ENCODE measurements around the gene SIK3.
"Not testable (repeated sequence)": the region's sequence is repeated elsewhere in the genome, so short reads cannot be mapped to it uniquely, and the experiment has no call there.

SIK3 gene

GRCh38 chr11:116840224-116840745 is 257.9 kb downstream of the SIK3 start:
- no peak for DNase-seq (ENCODE audit: low spot score)

GRCh38 chr11:116838321-116839084 is 259.7 kb downstream of the SIK3 start:
- DNase-seq (ENCODE audit: low spot score): no peak

- DNase-seq (ENCODE audit: low spot score): no peak
Observed at GRCh38 chr11:116837231-116838091, 260.8 kb downstream of the SIK3 start, which contains the start of gene APOA1. Gene APOA1 (minus strand): TSS chr11:116837622. CDS start chr11:116837387, 235 bp downstream.

- no peak for DNase-seq (ENCODE audit: low spot score)
Observed at GRCh38 chr11:116836632-116836991, 261.6 kb downstream of the SIK3 start.

GRCh38 chr11:116835791-116836631 is 262.2 kb downstream of the SIK3 start:
- peak; percentile 85 for DNase-seq (ENCODE audit: low spot score)

- DNase-seq (ENCODE audit: low spot score): no peak
Observed at GRCh38 chr11:116835042-116835772, 263.0 kb downstream of the SIK3 start.

- DNase-seq (ENCODE audit: low spot score): not testable (repeated sequence)
Observed at GRCh38 chr11:116834535-116835041, 263.6 kb downstream of the SIK3 start.

GRCh38 chr11:116833816-116834534 is 264.3 kb downstream of the SIK3 start:
- no peak for DNase-seq (ENCODE audit: low spot score)

GRCh38 chr11:116833491-116833815 is 264.8 kb downstream of the SIK3 start:
- no peak for DNase-seq (ENCODE audit: low spot score)

- DNase-seq (ENCODE audit: low spot score): no peak
Observed at GRCh38 chr11:116832350-116833290, 265.6 kb downstream of the SIK3 start.

GRCh38 chr11:116831790-116832349 is 266.4 kb downstream of the SIK3 start:
- no peak for DNase-seq (ENCODE audit: low spot score)

GRCh38 chr11:116830184-116830912 is 267.9 kb downstream of the SIK3 start:
- no peak for DNase-seq (ENCODE audit: low spot score)

- no peak for DNase-seq (ENCODE audit: low spot score)
Observed at GRCh38 chr11:116829525-116830183, 268.6 kb downstream of the SIK3 start, which contains the start of gene APOC3. Gene APOC3 (plus strand): TSS chr11:116829907. CDS start chr11:116830583, 676 bp downstream.

- no peak for DNase-seq (ENCODE audit: low spot score)
Observed at GRCh38 chr11:116828632-116829524, 269.4 kb downstream of the SIK3 start.

GRCh38 chr11:116827461-116827860 is 270.8 kb downstream of the SIK3 start:
- no peak for DNase-seq (ENCODE audit: low spot score)

- no peak for DNase-seq (ENCODE audit: low spot score)
Observed at GRCh38 chr11:116826751-116827431, 271.3 kb downstream of the SIK3 start.
